Keratinocyte (primary cell): ENCODE results near the gene EXOC4. TPM values are rescaled to one million over a fixed set of nuclear protein-coding genes. Genes with fewer than 3 reads are reported as not detected.

ENCODE experiments used
- DNase-seq: peaks from one replicate; pipeline ENCODE4 v3.0.0-alpha.2; 2011; ENCODE audit warnings: low read depth, missing footprints, low spot score
- FAIRE-seq: peaks from 2 replicates; lab custom pipeline; 2011; peaks lifted over from hg19 to GRCh38; lab: Jason Lieb, UNC
- H2AFZ ChIP-seq: 2 replicates; pipeline ENCODE4 v1.6.0; 2012; ENCODE audit warnings: low read length, control low read depth, inconsistent platforms; ENCODE audit not compliant: control insufficient read depth
- H3K27ac ChIP-seq: 2 replicates; pipeline ENCODE4 v1.5.1; 2011; ENCODE audit warnings: low read length; ENCODE audit not compliant: control insufficient read depth, insufficient read depth
- H3K27me3 ChIP-seq: 3 replicates; pipeline ENCODE4 v1.6.0; 2011; ENCODE audit warnings: low read length; ENCODE audit not compliant: control insufficient read depth, insufficient read depth; ENCODE audit errors: extremely low read depth
- H3K36me3 ChIP-seq, 2 experiments: 2 replicates in 1 of 2; 3 replicates in 1 of 2; pipeline ENCODE4 v1.5.1; 2011; ENCODE audit warnings: low read length in 2 of 2, mild to moderate bottlenecking in 1 of 2; ENCODE audit not compliant: control insufficient read depth in 2 of 2, insufficient read depth in 2 of 2; ENCODE audit errors: extremely low read depth in 1 of 2
- H3K4me1 ChIP-seq: 3 replicates; pipeline ENCODE4 v1.5.1; 2011; ENCODE audit warnings: low read length; ENCODE audit not compliant: control insufficient read depth, insufficient read depth; ENCODE audit errors: extremely low read depth
- H3K4me2 ChIP-seq: 3 replicates; pipeline ENCODE4 v1.6.0; 2011; ENCODE audit warnings: low read depth, low read length; ENCODE audit not compliant: control insufficient read depth, insufficient read depth; ENCODE audit errors: extremely low read depth
- H3K4me3 ChIP-seq, 3 experiments: fragments of 200-600 bp in 1 of 3; sonication (generic) in 1 of 3; 2 replicates in 2 of 3; 3 replicates in 1 of 3; pipeline ENCODE4 v1.5.1; 2011 to 2016; ENCODE audit warnings: low read length in 3 of 3, mild to moderate bottlenecking in 3 of 3, control low read depth in 2 of 3, inconsistent platforms in 1 of 3, low read depth in 1 of 3, mixed read lengths in 1 of 3, mixed run types in 1 of 3, moderate library complexity in 1 of 3; ENCODE audit not compliant: control insufficient read depth in 2 of 3, insufficient read depth in 2 of 3; ENCODE audit errors: extremely low read depth in 1 of 3
- H3K79me2 ChIP-seq: 2 replicates; pipeline ENCODE4 v1.6.0; 2012; ENCODE audit warnings: low read length; ENCODE audit not compliant: control insufficient read depth, insufficient read depth
- H3K9ac ChIP-seq: 3 replicates; pipeline ENCODE4 v1.6.0; 2011; ENCODE audit warnings: low read length; ENCODE audit not compliant: control insufficient read depth, insufficient read depth; ENCODE audit errors: extremely low read depth
- H3K9me1 ChIP-seq: 3 replicates; pipeline ENCODE4 v1.6.0; 2011; ENCODE audit warnings: low read length; ENCODE audit not compliant: control insufficient read depth, insufficient read depth; ENCODE audit errors: extremely low read depth
- H3K9me3 ChIP-seq: 2 replicates; pipeline ENCODE4 v1.5.1; 2012; ENCODE audit warnings: low read depth, low read length; ENCODE audit not compliant: control insufficient read depth
- H4K20me1 ChIP-seq: 3 replicates; pipeline ENCODE4 v1.6.0; 2011; ENCODE audit warnings: low read length; ENCODE audit not compliant: control insufficient read depth, insufficient read depth; ENCODE audit errors: extremely low read depth
- CTCF ChIP-seq, 3 experiments: IDR thresholded peaks in 1 of 3; conservative IDR thresholded peaks in 1 of 3; optimal IDR thresholded peaks in 1 of 3; 2 replicates in 2 of 3; 3 replicates in 1 of 3; pipeline versions ENCODE3 to v1.5.1; 2011; ENCODE audit warnings: low read length in 3 of 3, mild to moderate bottlenecking in 3 of 3, moderate library complexity in 2 of 3, control low read depth in 1 of 3, inconsistent platforms in 1 of 3; ENCODE audit not compliant: insufficient read depth in 2 of 3; ENCODE audit errors: extremely low read depth in 1 of 3
- EZH2 ChIP-seq: IDR thresholded peaks from one replicate; pipeline ENCODE4 v1.6.1; 2012; ENCODE audit warnings: inconsistent platforms, mild to moderate bottlenecking, low read length, moderate library complexity
- dilution Hi-C: fragments of 300-500 bp; cut with MboI; formaldehyde crosslinking; loops from one replicate; pipeline ENCODE4 v1.7.0; 2020; ENCODE audit warnings: low sequenced_read_pairs; ENCODE audit not compliant: extremely low pct_ligation_motif_present
- polyA plus RNA-seq, 5 experiments: library from polyadenylated mRNA; depleted of rRNA in 3 of 5; stranded (reverse) in 3 of 5; stranded (forward) in 1 of 5; unstranded in 1 of 5; fragments of >200 nt; gene quantifications; 1 replicate in 1 of 5; 2 replicates in 3 of 5; 3 replicates in 1 of 5; pipeline versions ENCODE4 v1.2.1 to v1.2.3, GENCODE V29; 2011 to 2012; ENCODE audit warnings: missing spikeins in 2 of 5, low read depth in 1 of 5, low replicate concordance in 1 of 5

Gene EXOC4
- polyA plus RNA-seq, 1 donor (not counting 4 experiments of a cell fraction or from before 2014, with no cell fraction given): 52.6 TPM

GRCh38 chr7:134034652-134035051 is 781.8 kb downstream of the EXOC4 start:
- FAIRE-seq (no peak), DNase-seq (no peak)
- Histone ChIP-seq H2AFZ (no peak overlapping the region), H3K27me3 (no peaks in the 10 kb centered on the region), H3K36me3 (no peaks in the 10 kb centered on the region), H4K20me1 (no peaks in the 10 kb centered on the region), H3K9ac (no peak overlapping the region), H3K4me3 (no peak overlapping the region), H3K27ac (no peak overlapping the region), H3K4me2 (no peak overlapping the region), H3K79me2 (no peaks in the 10 kb centered on the region), H3K4me1 (no peaks in the 10 kb centered on the region), H3K9me1 (no peaks in the 10 kb centered on the region), H3K9me3 (no peaks in the 10 kb centered on the region)
- dilution Hi-C loops: no loop called here
- no peak for TF ChIP-seq EZH2
- TF ChIP-seq CTCF (optimal IDR thresholded peaks at IDR 0.05 in 1 of 3, IDR thresholded peaks at IDR 0.05 in 1 of 3, conservative IDR thresholded peaks at IDR 0.05 in 1 of 3; ENCODE audit: extremely low read depth in 1 of 3, insufficient read depth in 2 of 3, low read length in 3 of 3): no peak

- Histone ChIP-seq H3K79me2 (no peaks in the 10 kb centered on the region), H3K9me3 (no peaks in the 10 kb centered on the region), H3K4me3 (no peak overlapping the region), H3K9ac (no peak overlapping the region), H2AFZ (no peak overlapping the region), H3K36me3 (no peaks in the 10 kb centered on the region), H4K20me1 (no peaks in the 10 kb centered on the region), H3K9me1 (no peaks in the 10 kb centered on the region), H3K27me3 (no peaks in the 10 kb centered on the region), H3K4me2 (no peak overlapping the region), H3K4me1 (no peaks in the 10 kb centered on the region), H3K27ac (no peak overlapping the region)
- DNase-seq (no peak), FAIRE-seq (no peak)
- dilution Hi-C loops: no loop called here
- TF ChIP-seq CTCF (optimal IDR thresholded peaks at IDR 0.05 in 1 of 3, IDR thresholded peaks at IDR 0.05 in 1 of 3, conservative IDR thresholded peaks at IDR 0.05 in 1 of 3; ENCODE audit: extremely low read depth in 1 of 3, insufficient read depth in 2 of 3, low read length in 3 of 3) (no peak), EZH2 (no peak)
Observed at GRCh38 chr7:134037991-134038390, 785.1 kb downstream of the EXOC4 start.
